Caco-2 (cell line): Measurements from ENCODE around the gene ZMPSTE24. TPM values are rescaled to one million over a fixed set of nuclear protein-coding genes. Genes with fewer than 3 reads are reported as not detected.

ENCODE experiments used
- BruUV-seq: library from RNA; stranded (reverse); fragments of 400-500 nt; replicated peaks from 2 replicates; lab custom pipeline; 2021; lab: Mats Ljungman, UMichigan
- CTCF ChIA-PET: fragments of 300-600 bp; sonication (Branson Sonifier 250); formaldehyde crosslinking; loops from one replicate; lab custom pipeline; 2022; ENCODE audit warnings: antibody characterized with exemption; lab: Charles Lee
- POLR2A ChIA-PET: fragments of 300-600 bp; sonication (Branson Sonifier 250); formaldehyde crosslinking; loops from one replicate; lab custom pipeline; 2022; ENCODE audit warnings: antibody characterized with exemption; lab: Charles Lee
- DNase-seq, 2 experiments: peaks; one replicate each; pipeline versions ENCODE4 v3.0.0 to v3.0.0-alpha.2; 2020 to 2022
- H3K27me3 ChIP-seq: replicated peaks from 2 replicates; pipeline ENCODE4 v1.6.0; 2011; ENCODE audit warnings: low read length; ENCODE audit not compliant: control insufficient read depth, insufficient read depth
- H3K36me3 ChIP-seq: 2 replicates; pipeline ENCODE4 v1.5.1; 2011; ENCODE audit warnings: low read length; ENCODE audit not compliant: control insufficient read depth, insufficient read depth
- H3K4me1 ChIP-seq: fragments of 250-450 bp; sonication (Bioruptor Pico); 2 replicates; pipeline ENCODE4 v1.5.1; 2020; ENCODE audit warnings: mild to moderate bottlenecking
- H3K4me3 ChIP-seq: 2 replicates; pipeline ENCODE4 v1.5.1; 2011; ENCODE audit warnings: low read depth, mild to moderate bottlenecking, control low read depth, low read length
- H3K9me3 ChIP-seq: fragments of 250-450 bp; sonication (Bioruptor Pico); 2 replicates; pipeline ENCODE4 v1.5.1; 2020; ENCODE audit warnings: mild to moderate bottlenecking, moderate library complexity
- H3K27ac Mint-ChIP-seq: one replicate; pipeline ENCODE4 v1.8.0; 2022; ENCODE audit warnings: mixed read lengths; ENCODE audit not compliant: unreplicated experiment
- H3K27me3 Mint-ChIP-seq: one replicate; pipeline ENCODE4 v1.8.0; 2022; ENCODE audit warnings: mixed read lengths; ENCODE audit not compliant: insufficient read depth, unreplicated experiment
- H3K36me3 Mint-ChIP-seq: one replicate; pipeline ENCODE4 v1.8.0; 2022; ENCODE audit warnings: mild to moderate bottlenecking, mixed read lengths; ENCODE audit not compliant: insufficient read depth, unreplicated experiment
- H3K4me1 Mint-ChIP-seq: one replicate; pipeline ENCODE4 v1.8.0; 2022; ENCODE audit warnings: low read depth, mixed read lengths; ENCODE audit not compliant: unreplicated experiment
- H3K4me3 Mint-ChIP-seq: one replicate; pipeline ENCODE4 v1.8.0; 2022; ENCODE audit warnings: mild to moderate bottlenecking, moderate library complexity, mixed read lengths; ENCODE audit not compliant: unreplicated experiment
- H3K9me3 Mint-ChIP-seq: one replicate; pipeline ENCODE4 v1.8.0; 2022; ENCODE audit warnings: mixed read lengths; ENCODE audit not compliant: unreplicated experiment
- intact Hi-C: fragments of 100-400 bp; cut with micrococcal nuclease; formaldehyde crosslinking; loops from one replicate; pipeline ENCODE4 v1.10.0; 2022; ENCODE audit not compliant: unreplicated experiment
- total RNA-seq: library from RNA; stranded (reverse); gene quantifications from 2 replicates; pipeline ENCODE4 v1.2.3, GENCODE V29; 2022
- TF ChIP-seq, protein P1 (sequence below), 2 experiments: fragments of 200-600 bp in 1 of 2; IDR thresholded peaks; 1 replicate in 1 of 2; 2 replicates in 1 of 2; pipeline versions ENCODE4 v1.5.1 to v1.8.0; 2011 to 2022; ENCODE audit warnings: antibody characterized with exemption in 1 of 2, control low read depth in 1 of 2, inconsistent platforms in 1 of 2, low read depth in 1 of 2, low read length in 1 of 2, mild to moderate bottlenecking in 1 of 2, moderate library complexity in 1 of 2; ENCODE audit not compliant: insufficient read depth in 1 of 2, severe bottlenecking in 1 of 2, unreplicated experiment in 1 of 2

The ZMPSTE24 gene
- total RNA-seq, 1 experiment from 2014 or later = 37.9 TPM

DNA sequence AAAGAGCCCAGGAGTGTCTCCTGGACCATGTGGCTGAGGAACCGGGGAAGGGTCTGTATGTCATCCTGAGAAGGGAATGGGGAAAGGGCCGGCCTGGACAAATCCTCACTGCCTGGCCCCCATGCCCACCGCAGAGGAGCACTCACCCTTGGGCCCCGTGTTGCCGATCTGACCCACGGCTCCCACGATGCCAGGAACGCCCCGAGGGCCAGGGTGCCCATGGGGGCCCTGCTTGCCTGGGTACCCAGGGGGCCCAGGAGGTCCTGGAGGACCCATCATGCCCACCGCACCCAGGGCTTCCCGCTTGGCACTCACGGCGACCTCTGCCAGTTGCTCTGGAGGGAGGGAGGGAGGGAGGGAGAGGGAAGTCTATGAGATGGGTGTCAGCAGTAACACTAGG, 44.4 kb downstream of the ZMPSTE24 start:
- Histone ChIP-seq H3K4me1 (no peaks in the 10 kb centered on the region), H3K36me3 (no peaks in the 10 kb centered on the region), H3K27me3 (no peaks in the 10 kb centered on the region), H3K9me3 (no peaks in the 10 kb centered on the region), H3K4me3 (no peak overlapping the region)
- H3K27me3 Mint-ChIP-seq = no peaks in the 10 kb centered on the region
- ChIA-PET CTCF (no interaction called here), POLR2A (no interaction called here)
- peaks cover 6% of the 10 kb centered on the region for H3K4me1 Mint-ChIP-seq
- no peaks in the 10 kb centered on the region for H3K9me3 Mint-ChIP-seq
- intact Hi-C loops = loop anchor here (10.0 kb wide), 1 partner anchor 228 kb away; no protein-coding TSS in a partner anchor
- H3K36me3 Mint-ChIP-seq = no peaks in the 10 kb centered on the region
- TF ChIP-seq, protein P1, sequence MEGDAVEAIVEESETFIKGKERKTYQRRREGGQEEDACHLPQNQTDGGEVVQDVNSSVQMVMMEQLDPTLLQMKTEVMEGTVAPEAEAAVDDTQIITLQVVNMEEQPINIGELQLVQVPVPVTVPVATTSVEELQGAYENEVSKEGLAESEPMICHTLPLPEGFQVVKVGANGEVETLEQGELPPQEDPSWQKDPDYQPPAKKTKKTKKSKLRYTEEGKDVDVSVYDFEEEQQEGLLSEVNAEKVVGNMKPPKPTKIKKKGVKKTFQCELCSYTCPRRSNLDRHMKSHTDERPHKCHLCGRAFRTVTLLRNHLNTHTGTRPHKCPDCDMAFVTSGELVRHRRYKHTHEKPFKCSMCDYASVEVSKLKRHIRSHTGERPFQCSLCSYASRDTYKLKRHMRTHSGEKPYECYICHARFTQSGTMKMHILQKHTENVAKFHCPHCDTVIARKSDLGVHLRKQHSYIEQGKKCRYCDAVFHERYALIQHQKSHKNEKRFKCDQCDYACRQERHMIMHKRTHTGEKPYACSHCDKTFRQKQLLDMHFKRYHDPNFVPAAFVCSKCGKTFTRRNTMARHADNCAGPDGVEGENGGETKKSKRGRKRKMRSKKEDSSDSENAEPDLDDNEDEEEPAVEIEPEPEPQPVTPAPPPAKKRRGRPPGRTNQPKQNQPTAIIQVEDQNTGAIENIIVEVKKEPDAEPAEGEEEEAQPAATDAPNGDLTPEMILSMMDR (IDR thresholded peaks at IDR 0.05; ENCODE audit: insufficient read depth in 1 of 2, low read depth in 1 of 2, low read length in 1 of 2, severe bottlenecking in 1 of 2, unreplicated experiment in 1 of 2) = no peak
- BruUV-seq = no TSS peak
- DNase-seq = no peak
- no peak overlapping the region for H3K4me3 Mint-ChIP-seq
- H3K27ac Mint-ChIP-seq = no peak overlapping the region

DNA sequence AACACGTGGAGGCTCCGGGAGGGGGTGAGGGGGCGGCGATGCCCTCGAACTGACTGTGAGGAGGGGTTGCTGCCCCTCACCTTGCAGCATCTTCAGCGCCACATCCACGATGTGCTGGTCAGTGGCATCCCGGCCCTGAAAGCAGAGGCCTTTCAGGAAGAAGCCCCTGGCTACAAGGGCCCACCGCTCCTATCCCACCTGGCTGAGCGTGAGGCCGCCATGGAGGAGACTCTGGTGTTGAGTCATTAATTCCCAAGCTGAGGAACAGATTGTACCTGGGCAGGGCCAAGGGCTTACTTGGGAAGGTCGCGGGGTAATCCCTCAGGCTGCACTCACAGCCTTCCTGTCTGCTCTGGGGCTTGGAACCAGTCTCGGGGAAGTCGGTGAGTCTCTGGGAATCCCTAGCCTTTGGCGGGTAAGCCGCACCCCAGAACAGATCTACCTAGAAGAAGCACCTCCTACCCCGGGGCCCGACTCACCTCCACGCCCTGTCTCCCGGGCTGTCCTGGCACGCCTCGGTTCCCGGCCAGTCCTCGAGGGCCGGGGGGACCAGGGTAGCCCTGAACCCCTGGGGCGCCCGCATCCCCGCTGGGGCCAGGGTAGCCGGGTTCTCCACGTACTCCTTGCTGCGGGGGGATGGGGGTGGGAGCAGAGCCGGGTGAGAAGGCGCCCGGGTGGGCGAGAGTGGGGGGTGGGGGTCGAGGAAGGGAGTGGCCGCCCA, 45.2 kb downstream of the ZMPSTE24 start:
- Mint-ChIP-seq H3K4me1 (peaks cover 6% of the 10 kb centered on the region), H3K27me3 (no peaks in the 10 kb centered on the region), H3K9me3 (no peaks in the 10 kb centered on the region), H3K27ac (no peak overlapping the region), H3K36me3 (no peaks in the 10 kb centered on the region), H3K4me3 (no peak overlapping the region)
- Histone ChIP-seq H3K36me3 (no peaks in the 10 kb centered on the region), H3K4me3 (no peak overlapping the region), H3K4me1 (no peaks in the 10 kb centered on the region), H3K9me3 (no peaks in the 10 kb centered on the region), H3K27me3 (no peaks in the 10 kb centered on the region)
- TF ChIP-seq, protein P1 (IDR thresholded peaks at IDR 0.05; ENCODE audit: insufficient read depth in 1 of 2, low read depth in 1 of 2, low read length in 1 of 2, severe bottlenecking in 1 of 2, unreplicated experiment in 1 of 2) = no peak
- BruUV-seq = no TSS peak
- CTCF ChIA-PET = no interaction called here
- intact Hi-C loops = loop anchor here (10.0 kb wide), 1 partner anchor 228 kb away; no protein-coding TSS in a partner anchor
- no peak for DNase-seq
- POLR2A ChIA-PET = no interaction called here

DNA sequence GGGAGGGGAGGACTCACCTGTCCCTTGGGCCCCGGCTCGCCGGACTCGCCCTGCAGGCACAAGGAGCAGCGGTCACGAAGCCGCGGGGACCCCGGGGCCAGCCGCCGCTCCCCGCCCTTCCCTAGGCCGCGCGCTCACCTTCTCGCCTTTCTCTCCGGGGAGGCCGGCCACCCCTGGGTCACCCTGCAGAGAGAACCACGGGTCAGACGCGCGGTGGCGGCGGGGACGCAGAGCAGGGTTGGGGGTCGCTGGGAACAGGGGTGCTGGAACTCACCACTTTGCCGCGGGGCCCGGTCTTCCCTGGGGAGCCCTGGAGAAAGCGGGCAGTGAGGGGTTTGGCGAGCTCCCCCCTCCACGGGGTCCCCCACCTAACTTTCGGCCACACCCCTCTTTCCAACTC, 45.8 kb downstream of the ZMPSTE24 start:
- H3K27ac Mint-ChIP-seq = no peak overlapping the region
- no peak overlapping the region for H3K4me3 Mint-ChIP-seq
- Histone ChIP-seq H3K36me3 (no peaks in the 10 kb centered on the region), H3K27me3 (no peaks in the 10 kb centered on the region), H3K9me3 (no peaks in the 10 kb centered on the region), H3K4me3 (no peak overlapping the region), H3K4me1 (no peaks in the 10 kb centered on the region)
- no peaks in the 10 kb centered on the region for H3K36me3 Mint-ChIP-seq
- H3K9me3 Mint-ChIP-seq = no peaks in the 10 kb centered on the region
- H3K27me3 Mint-ChIP-seq = no peaks in the 10 kb centered on the region
- H3K4me1 Mint-ChIP-seq = peaks cover 6% of the 10 kb centered on the region
- intact Hi-C loops = loop anchor here (10.0 kb wide), 1 partner anchor 229 kb away; no protein-coding TSS in a partner anchor
- ChIA-PET POLR2A (no interaction called here), CTCF (no interaction called here)
- DNase-seq = no peak
- no TSS peak for BruUV-seq
- TF ChIP-seq, protein P1 (IDR thresholded peaks at IDR 0.05; ENCODE audit: insufficient read depth in 1 of 2, low read depth in 1 of 2, low read length in 1 of 2, severe bottlenecking in 1 of 2, unreplicated experiment in 1 of 2) = no peak
